ENCODE measurements around the gene SAP30L. TPM values are rescaled to one million over a fixed set of nuclear protein-coding genes. Genes with fewer than 3 reads are reported as not detected.
A peak's percentile ranks its signal among the peaks of the same experiment; 100 is the strongest.

SAP30L gene
- total RNA-seq, 4 donors from 2014 or later, result 26.3 to 47.1 (median 33.1) TPM

DNA sequence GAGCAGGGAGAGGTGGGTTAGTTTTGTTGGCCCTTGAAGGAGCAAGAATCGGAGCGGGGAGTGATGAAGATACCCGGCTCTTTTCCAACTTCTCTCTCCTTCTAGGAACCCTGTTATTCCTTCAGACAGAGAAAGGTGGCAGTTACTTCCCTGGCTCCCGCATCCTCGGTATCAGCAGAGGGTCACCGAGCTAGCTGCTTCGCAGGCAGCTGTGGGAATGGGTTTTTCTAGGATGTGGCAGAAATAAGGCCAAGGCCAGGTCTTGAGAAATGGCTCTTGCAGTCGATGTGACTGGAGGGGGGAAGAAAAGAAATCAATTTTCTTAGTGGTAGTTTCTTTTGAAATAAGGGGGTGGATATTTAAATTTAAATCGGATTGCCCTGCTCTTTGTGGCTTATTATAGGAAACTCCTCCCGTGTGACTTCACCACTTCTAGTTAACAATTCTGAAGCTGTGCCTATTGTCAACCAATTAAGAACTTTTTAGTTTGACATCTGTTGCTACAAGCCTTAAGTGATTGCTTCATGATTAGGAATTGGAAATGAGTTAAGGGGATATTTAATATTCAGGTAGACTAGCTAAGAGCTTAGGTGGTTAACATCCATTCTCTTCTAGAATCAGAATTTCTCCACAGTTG lies 1.4 kb downstream of the SAP30L start:
- Histone ChIP-seq H3K4me3 (peak overlapping the region; percentile 89 to 97 (median 96)), H3K27ac (peak overlapping the region; percentile 87 to 96 (median 94)), H3K36me3 (peaks cover 0 to 17% (median 3%) of the 10 kb centered on the region in 4 donors), H3K4me1 (peaks cover 14 to 37% (median 32%) of the 10 kb centered on the region in 4 donors), H3K27me3 (no peaks in the 10 kb centered on the region), H3K9me3 (no peaks in the 10 kb centered on the region)
- intact Hi-C loops (cut with DNase I; ENCODE audit: low total_unique reads), result no loop called here
- no peak for DNase-seq
- TF ChIP-seq POLR2AphosphoS5 (IDR thresholded peaks at IDR 0.05), result no peak
- TF ChIP-seq CTCF (IDR thresholded peaks at IDR 0.05), result no peak
- no peak for TF ChIP-seq POLR2A (IDR thresholded peaks at IDR 0.05)
- TF ChIP-seq EP300 (IDR thresholded peaks at IDR 0.05; ENCODE audit: low read depth), result no peak
- in situ Hi-C loops (cut with MboI; ENCODE audit: low pct_ligation_motif_present in 1 of 4, low pct_unique_long_range_greater_than_20kb in 1 of 4, low sequenced_read_pairs in 3 of 4), result no loop called here
- WGBS, 2 donors (ENCODE audit: low coverage in 1 of 2), result 0 to 10% methylated on average over 4 to 10 of the region's 10 CpGs

DNA sequence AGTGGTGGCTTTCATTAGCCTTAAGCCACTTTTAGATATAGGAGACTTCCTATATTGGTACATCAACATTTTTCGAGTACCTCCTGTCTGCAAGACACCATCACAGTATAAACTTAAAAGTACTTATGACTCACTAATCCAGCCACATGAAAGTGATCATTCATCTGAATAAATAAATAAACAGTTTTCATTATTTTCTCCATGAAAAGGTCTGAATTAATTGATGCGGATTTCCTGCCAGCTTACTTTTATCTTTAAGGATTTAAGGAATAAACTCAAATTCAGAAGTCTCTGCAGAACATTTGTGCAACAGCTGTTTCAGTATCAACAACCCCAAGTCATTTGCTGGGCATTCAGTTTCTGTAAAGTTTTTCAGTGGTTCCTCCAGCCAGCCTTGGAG lies 4.0 kb downstream of the SAP30L start:
- TF ChIP-seq POLR2A (IDR thresholded peaks at IDR 0.05), result no peak
- no peak for TF ChIP-seq EP300 (IDR thresholded peaks at IDR 0.05; ENCODE audit: low read depth)
- no peak for TF ChIP-seq POLR2AphosphoS5 (IDR thresholded peaks at IDR 0.05)
- Histone ChIP-seq H3K27me3 (no peaks in the 10 kb centered on the region), H3K27ac (no peak overlapping the region), H3K36me3 (peaks cover 0 to 37% (median 10%) of the 10 kb centered on the region in 4 donors), H3K4me3 (no peak overlapping the region), H3K9me3 (no peaks in the 10 kb centered on the region), H3K4me1 (peaks cover 14 to 30% (median 26%) of the 10 kb centered on the region in 4 donors)
- intact Hi-C loops (cut with DNase I; ENCODE audit: low total_unique reads), result no loop called here
- in situ Hi-C loops (cut with MboI; ENCODE audit: low pct_ligation_motif_present in 1 of 4, low pct_unique_long_range_greater_than_20kb in 1 of 4, low sequenced_read_pairs in 3 of 4), result loop anchor here in 1 of 4 donors (25.0 kb wide), 1 partner anchor 363 kb away; no protein-coding TSS in a partner anchor
- 68 to 79% methylated on average over 2 of the region's 2 CpGs for WGBS, 2 donors (ENCODE audit: low coverage in 1 of 2)
- no peak for DNase-seq

GRCh38 chr5:154451957-154452356 lies 6.2 kb downstream of the SAP30L start:
- DNase-seq, result no peak
- no peak overlapping the region for H3K4me3 ChIP-seq
- H3K4me1 ChIP-seq, result peaks cover 14 to 26% (median 22%) of the 10 kb centered on the region in 4 donors
- H3K36me3 ChIP-seq, result peaks cover 0 to 59% (median 21%) of the 10 kb centered on the region in 4 donors
- H3K27me3 ChIP-seq, result no peaks in the 10 kb centered on the region
- 79 to 92% methylated on average over 7 to 8 of the region's 8 CpGs for WGBS, 2 donors (ENCODE audit: low coverage in 1 of 2)
- no peak overlapping the region for H3K27ac ChIP-seq
- TF ChIP-seq CTCF (IDR thresholded peaks at IDR 0.05) (no peak), POLR2A (IDR thresholded peaks at IDR 0.05) (no peak)
- intact Hi-C loops (cut with DNase I; ENCODE audit: low total_unique reads) (no loop called here), in situ Hi-C loops (cut with MboI; ENCODE audit: low pct_ligation_motif_present in 1 of 4, low pct_unique_long_range_greater_than_20kb in 1 of 4, low sequenced_read_pairs in 3 of 4) (loop anchor here in 1 of 4 donors (25.0 kb wide), 1 partner anchor 360 kb away; no protein-coding TSS in a partner anchor)
- no peaks in the 10 kb centered on the region for H3K9me3 ChIP-seq

- intact Hi-C loops (cut with DNase I; ENCODE audit: low total_unique reads), result no loop called here
These were observed 9.8 kb downstream of the SAP30L start for GRCh38 chr5:154455585-154455984.

More at GRCh38 chr5:154455585-154455984, 9.8 kb downstream of the SAP30L start:
- in situ Hi-C loops (cut with MboI; ENCODE audit: low pct_ligation_motif_present in 1 of 4, low pct_unique_long_range_greater_than_20kb in 1 of 4, low sequenced_read_pairs in 3 of 4), result loop anchor here in 1 of 4 donors (25.0 kb wide), 1 partner anchor 357 kb away; no protein-coding TSS in a partner anchor
- Histone ChIP-seq H3K27me3 (no peaks in the 10 kb centered on the region), H3K36me3 (peaks cover 0 to 67% (median 22%) of the 10 kb centered on the region in 4 donors), H3K9me3 (no peaks in the 10 kb centered on the region), H3K4me3 (no peak overlapping the region), H3K27ac (no peak overlapping the region), H3K4me1 (no peaks in the 10 kb centered on the region)
- no peak for TF ChIP-seq POLR2A (IDR thresholded peaks at IDR 0.05)
- no peak for TF ChIP-seq EP300 (IDR thresholded peaks at IDR 0.05; ENCODE audit: low read depth)
- TF ChIP-seq CTCF (IDR thresholded peaks at IDR 0.05), result no peak
- no peak for TF ChIP-seq POLR2AphosphoS5 (IDR thresholded peaks at IDR 0.05)
- 87 to 100% methylated on average over 1 to 5 of the region's 5 CpGs for WGBS, 2 donors (ENCODE audit: low coverage in 1 of 2)
- DNase-seq, result no peak

Measured in transverse colon (tissue), 4 donors.